Measurements from ENCODE around the gene CDCP2. TPM values are rescaled to one million over a fixed set of nuclear protein-coding genes. Genes with fewer than 3 reads are reported as not detected.

CDCP2 gene
- total RNA-seq, 1 donor from 2014 or later = not detected

- Mint-ChIP-seq H3K9me3 (no peaks in the 10 kb centered on the region), H3K4me1 (no peaks in the 10 kb centered on the region), H3K36me3 (no peaks in the 10 kb centered on the region), H3K27ac (no peak overlapping the region), H3K27me3 (ENCODE audit: low read depth) (no peaks in the 10 kb centered on the region), H3K4me3 (no peak overlapping the region)
- TF ChIP-seq CTCF (IDR thresholded peaks at IDR 0.05; ENCODE audit: unreplicated experiment) = no peak
- DNase-seq (ENCODE audit: low spot score in 2 of 2, unreplicated experiment in 2 of 2) = no peak
Measured at GRCh38 chr1:54172614-54173599, 20.1 kb upstream of the CDCP2 start.

DNA sequence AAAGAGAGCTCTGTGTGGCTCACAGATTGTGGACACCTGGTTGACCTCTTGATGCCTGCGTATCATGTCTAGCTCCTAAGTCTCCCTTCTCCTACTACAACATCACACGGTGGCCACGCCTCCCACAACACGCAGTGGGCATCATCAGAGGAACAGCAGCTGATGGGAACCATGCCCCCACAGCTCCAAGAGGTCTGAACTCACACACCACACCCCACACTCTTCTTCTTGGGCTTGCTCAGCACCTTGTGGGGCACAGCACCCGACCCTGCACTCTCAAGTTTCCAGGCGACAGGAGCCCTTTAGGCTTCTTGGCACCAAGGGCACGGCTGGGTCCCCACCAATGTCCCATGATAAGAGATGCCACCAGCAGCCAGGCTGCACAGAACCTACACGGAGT is 18.8 kb upstream of the CDCP2 start:
- H3K27me3 Mint-ChIP-seq (ENCODE audit: low read depth) = no peaks in the 10 kb centered on the region
- no peaks in the 10 kb centered on the region for H3K4me1 Mint-ChIP-seq
- no peak for TF ChIP-seq CTCF (IDR thresholded peaks at IDR 0.05; ENCODE audit: unreplicated experiment)
- H3K4me3 Mint-ChIP-seq = no peak overlapping the region
- no peak for DNase-seq (ENCODE audit: low spot score in 2 of 2, unreplicated experiment in 2 of 2)
- H3K27ac Mint-ChIP-seq = no peak overlapping the region
- no peaks in the 10 kb centered on the region for H3K36me3 Mint-ChIP-seq
- no peaks in the 10 kb centered on the region for H3K9me3 Mint-ChIP-seq

GRCh38 chr1:54171016-54171415 is 18.2 kb upstream of the CDCP2 start:
- H3K27me3 Mint-ChIP-seq (ENCODE audit: low read depth) = no peaks in the 10 kb centered on the region
- H3K27ac Mint-ChIP-seq = no peak overlapping the region
- no peak for TF ChIP-seq CTCF (IDR thresholded peaks at IDR 0.05; ENCODE audit: unreplicated experiment)
- H3K4me1 Mint-ChIP-seq = no peaks in the 10 kb centered on the region
- DNase-seq (ENCODE audit: low spot score in 2 of 2, unreplicated experiment in 2 of 2) = no peak
- no peaks in the 10 kb centered on the region for H3K9me3 Mint-ChIP-seq
- H3K4me3 Mint-ChIP-seq = no peak overlapping the region
- no peaks in the 10 kb centered on the region for H3K36me3 Mint-ChIP-seq

GRCh38 chr1:54169068-54169467 is 16.3 kb upstream of the CDCP2 start:
- DNase-seq (ENCODE audit: low spot score in 2 of 2, unreplicated experiment in 2 of 2) = no peak
- no peaks in the 10 kb centered on the region for H3K9me3 Mint-ChIP-seq
- H3K4me3 Mint-ChIP-seq = no peak overlapping the region
- no peak for TF ChIP-seq CTCF (IDR thresholded peaks at IDR 0.05; ENCODE audit: unreplicated experiment)
- no peak overlapping the region for H3K27ac Mint-ChIP-seq
- no peaks in the 10 kb centered on the region for H3K27me3 Mint-ChIP-seq (ENCODE audit: low read depth)
- no peaks in the 10 kb centered on the region for H3K4me1 Mint-ChIP-seq
- H3K36me3 Mint-ChIP-seq = no peaks in the 10 kb centered on the region

DNA sequence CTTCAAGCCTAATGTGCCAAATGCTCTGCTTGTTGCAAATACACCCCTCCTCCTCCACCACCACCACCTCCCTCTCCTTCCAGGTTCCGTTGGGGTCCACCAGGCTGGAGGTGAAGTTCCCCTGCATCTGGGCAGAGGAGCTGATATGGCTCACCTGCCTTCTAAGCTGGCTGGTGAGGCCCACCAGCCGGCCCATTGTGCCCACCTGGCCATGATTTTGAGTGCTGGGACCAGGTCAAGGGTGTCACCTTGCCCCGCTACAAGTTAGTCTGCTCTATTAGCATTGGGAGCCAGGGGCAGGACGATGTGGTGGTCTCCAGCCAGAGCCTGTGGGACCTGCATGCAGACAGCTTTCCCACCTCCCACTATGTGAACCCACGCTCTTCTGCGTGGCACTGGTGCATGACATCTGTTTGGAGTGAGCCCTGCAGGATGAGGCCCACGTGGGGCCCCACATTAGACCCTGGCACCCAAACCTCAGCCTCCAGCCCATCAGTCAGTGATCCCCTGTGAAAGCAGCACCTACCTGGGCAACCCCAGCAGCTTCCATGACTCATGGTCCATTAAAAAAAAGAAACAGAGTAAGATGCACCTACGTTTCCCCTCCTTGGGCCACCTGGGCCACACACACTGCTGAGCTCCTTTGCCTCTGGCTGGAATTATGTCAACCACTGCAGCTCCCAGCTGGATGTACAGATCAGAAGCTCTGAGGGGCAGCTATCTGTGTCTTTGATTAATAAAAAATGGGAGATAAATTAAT is 15.6 kb upstream of the CDCP2 start:
- no peak for TF ChIP-seq CTCF (IDR thresholded peaks at IDR 0.05; ENCODE audit: unreplicated experiment)
- no peaks in the 10 kb centered on the region for H3K4me1 Mint-ChIP-seq
- H3K36me3 Mint-ChIP-seq = no peaks in the 10 kb centered on the region
- no peak for DNase-seq (ENCODE audit: low spot score in 2 of 2, unreplicated experiment in 2 of 2)
- no peaks in the 10 kb centered on the region for H3K9me3 Mint-ChIP-seq
- no peak overlapping the region for H3K4me3 Mint-ChIP-seq
- H3K27ac Mint-ChIP-seq = no peak overlapping the region
- no peaks in the 10 kb centered on the region for H3K27me3 Mint-ChIP-seq (ENCODE audit: low read depth)
